GM12874 (cell line): ENCODE measurements around the gene ANXA4.

ENCODE experiments used
- TF ChIP-seq, protein P1 (sequence below): IDR thresholded peaks from 2 replicates; pipeline ENCODE4 v1.5.1; 2011; ENCODE audit warnings: low read depth, mild to moderate bottlenecking, control low read depth, low read length, moderate library complexity; ENCODE audit not compliant: insufficient read depth

Gene ANXA4

DNA sequence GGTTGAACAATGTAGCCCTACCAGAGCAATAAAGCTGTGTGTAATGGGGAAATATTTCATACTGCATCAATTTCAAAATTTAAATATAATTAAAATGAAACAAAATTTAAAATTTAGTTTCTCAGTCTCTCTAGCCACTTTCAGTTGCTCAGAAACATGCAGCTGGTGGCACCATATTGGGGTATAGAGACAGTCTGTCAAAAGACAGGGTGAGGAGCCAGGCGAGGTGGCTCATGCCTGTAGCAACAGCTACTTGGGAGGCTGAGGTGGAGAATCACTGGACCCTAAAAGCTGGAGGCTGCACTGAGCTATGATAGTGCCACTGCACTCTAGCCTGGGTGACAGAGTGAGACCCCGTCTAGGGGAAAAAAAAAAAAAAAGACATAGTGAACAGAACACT, 20.1 kb downstream of the ANXA4 start:
- TF ChIP-seq, protein P1, sequence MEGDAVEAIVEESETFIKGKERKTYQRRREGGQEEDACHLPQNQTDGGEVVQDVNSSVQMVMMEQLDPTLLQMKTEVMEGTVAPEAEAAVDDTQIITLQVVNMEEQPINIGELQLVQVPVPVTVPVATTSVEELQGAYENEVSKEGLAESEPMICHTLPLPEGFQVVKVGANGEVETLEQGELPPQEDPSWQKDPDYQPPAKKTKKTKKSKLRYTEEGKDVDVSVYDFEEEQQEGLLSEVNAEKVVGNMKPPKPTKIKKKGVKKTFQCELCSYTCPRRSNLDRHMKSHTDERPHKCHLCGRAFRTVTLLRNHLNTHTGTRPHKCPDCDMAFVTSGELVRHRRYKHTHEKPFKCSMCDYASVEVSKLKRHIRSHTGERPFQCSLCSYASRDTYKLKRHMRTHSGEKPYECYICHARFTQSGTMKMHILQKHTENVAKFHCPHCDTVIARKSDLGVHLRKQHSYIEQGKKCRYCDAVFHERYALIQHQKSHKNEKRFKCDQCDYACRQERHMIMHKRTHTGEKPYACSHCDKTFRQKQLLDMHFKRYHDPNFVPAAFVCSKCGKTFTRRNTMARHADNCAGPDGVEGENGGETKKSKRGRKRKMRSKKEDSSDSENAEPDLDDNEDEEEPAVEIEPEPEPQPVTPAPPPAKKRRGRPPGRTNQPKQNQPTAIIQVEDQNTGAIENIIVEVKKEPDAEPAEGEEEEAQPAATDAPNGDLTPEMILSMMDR = no peak

DNA sequence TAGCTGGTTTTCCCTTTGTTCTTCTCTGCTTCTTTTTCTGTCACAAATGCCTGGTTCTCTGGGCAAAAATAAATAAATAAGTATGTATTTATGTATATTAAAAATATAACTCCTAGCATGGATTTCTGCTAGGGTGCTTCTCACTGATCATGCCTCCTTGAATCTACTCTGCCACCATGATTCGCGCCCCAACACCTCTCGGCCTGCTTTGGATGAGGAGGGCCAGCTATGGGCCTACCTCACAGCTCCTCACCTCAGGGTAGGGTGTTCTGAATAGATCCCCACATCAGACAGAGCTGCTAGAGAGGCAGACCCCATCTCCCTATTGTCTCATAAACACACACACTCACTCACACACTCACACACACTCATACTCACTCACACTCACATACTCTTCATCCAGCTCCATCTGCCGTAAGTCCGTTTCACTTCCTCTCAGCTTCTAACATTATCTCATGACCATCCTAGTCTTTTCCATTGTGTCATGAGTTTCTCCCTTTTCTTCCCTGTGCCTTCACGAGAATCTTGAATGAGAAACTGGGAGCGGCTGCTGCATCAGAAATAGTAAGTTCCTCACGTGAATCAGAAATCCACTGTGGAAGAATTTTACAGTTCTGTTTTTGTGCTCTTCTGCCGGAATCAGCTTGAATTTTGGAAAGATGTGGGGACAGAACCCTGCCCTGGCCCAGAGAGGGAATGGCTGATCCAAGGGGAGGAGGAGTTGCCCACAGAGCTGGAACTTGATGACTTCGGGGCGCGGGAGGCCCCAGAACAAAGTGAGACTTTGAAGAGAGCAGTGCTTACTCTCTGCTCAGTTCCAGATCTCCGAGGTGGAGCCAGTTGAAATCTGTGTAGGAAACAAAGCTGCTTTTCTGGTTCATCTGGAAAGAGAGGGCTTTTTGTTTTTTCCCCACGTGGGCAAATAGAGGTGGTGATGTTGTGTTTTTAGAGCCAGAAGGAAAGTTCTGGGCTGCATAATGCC, 20.9 kb downstream of the ANXA4 start:
- TF ChIP-seq, protein P1 = no peak

DNA sequence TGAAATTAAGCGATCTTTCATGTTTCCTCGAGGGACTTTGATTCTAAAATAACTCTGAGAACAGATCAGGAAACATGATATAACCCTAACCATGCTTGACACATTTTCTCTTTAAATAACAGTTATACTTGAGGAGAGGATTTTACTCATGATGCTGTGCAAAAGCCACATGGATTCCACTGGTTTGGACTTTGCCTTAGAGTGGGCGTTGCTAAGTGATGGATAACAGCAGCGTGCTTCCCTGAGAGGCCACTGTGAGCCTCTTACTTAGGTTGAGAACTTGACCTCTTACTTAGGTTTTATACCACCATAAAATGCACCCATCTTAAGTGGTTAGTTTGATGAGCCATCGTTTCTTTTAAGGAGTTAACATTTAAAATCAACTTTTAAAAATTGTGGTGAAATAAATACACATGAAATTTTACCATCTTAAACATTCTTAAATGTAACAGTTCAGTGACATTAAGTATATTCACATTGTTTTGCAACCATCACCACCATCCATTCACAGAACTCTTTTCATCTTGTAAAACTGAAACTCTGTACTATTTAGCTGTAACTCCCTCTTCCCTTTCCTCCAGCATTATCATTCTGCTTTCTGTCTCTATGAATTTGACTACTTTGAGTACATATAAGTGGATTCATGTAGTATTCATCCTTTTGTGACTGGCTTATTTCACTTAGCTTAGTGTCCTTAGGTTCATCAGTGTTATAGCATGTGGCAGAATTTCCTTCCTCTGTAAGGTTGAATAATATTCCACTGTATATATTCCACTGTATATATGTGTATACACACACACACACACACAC, 22.6 kb downstream of the ANXA4 start:
- TF ChIP-seq, protein P1 = no peak

DNA sequence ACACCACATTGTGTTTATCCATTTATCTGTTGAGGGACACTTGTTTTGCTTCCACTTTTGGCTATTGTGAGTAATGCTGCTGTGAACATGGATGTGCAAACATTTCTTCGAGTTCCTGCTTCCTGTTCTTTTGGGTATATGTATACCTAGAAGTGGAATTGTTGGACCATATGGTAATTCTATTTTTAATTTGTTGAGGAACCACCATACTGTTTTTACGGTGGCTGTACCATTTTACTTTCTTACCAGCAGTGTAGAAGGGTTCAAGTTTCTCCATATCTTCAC, 23.1 kb downstream of the ANXA4 start:
- TF ChIP-seq, protein P1 = no peak

GRCh38 chr2:69766014-69766413, 24.1 kb downstream of the ANXA4 start:
- TF ChIP-seq, protein P1 = no peak

- TF ChIP-seq, protein P1 = no peak
Observed at GRCh38 chr2:69767034-69767433, 25.1 kb downstream of the ANXA4 start.

DNA sequence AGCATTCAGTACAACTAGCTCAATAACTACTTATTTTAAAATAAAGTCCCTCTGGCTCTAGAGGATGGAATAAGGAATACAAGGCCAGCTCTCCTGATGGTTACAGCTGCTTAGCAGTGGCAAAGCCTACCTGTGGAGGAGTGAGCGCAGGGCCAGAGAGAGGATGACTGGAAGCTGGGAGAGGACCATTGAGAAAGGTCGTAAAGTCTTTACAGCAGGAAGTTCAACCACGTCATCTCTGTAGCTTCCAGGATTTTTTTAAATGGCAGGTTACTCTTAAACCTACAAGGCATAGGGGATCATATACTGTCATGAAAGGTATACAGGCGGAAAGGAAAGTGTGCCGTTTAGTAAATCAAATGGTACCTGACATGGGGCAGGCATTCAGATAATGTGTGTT, 26.3 kb downstream of the ANXA4 start:
- TF ChIP-seq, protein P1 = no peak
